Hematopoietic multipotent progenitor cell treated with erythropoietin and hydrocortisone succinate and interleukin-3 and kit ligand, for 15 days (in vitro differentiated cells): Measurements from ENCODE around the gene BLID.

Experiments
- DNase-seq: peaks from one replicate; pipeline ENCODE4 v3.0.0-alpha.2; 2015; ENCODE audit warnings: low spot score

Gene BLID

DNA sequence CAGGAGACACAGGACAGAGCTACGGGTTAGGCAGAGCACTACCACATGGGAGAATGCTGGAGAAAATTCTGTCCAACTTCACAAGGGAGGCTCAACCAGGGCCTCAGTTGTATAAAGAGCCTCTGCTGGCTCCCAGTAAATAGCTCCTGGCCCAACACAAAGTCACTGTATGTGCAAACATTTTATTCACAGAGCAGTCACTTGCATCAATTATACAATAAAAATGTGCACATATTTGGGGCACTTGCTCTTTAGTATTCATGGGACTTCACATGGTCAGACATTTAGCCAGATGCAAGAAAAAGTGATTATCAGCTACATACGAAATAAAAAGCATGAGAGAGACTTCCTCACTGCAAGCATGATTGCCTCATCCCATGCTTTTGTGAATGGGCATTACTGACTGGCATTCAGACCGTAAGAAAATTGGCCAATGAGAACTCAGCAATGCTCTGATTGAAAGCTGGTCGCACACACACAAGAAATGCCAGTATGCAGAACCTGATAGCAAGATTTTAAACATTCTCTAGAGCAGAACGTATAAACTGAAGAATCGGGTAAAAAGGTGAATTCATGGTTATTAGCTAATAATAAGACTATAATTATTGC is 39.4 kb downstream of the BLID start:
- no peak for DNase-seq

DNA sequence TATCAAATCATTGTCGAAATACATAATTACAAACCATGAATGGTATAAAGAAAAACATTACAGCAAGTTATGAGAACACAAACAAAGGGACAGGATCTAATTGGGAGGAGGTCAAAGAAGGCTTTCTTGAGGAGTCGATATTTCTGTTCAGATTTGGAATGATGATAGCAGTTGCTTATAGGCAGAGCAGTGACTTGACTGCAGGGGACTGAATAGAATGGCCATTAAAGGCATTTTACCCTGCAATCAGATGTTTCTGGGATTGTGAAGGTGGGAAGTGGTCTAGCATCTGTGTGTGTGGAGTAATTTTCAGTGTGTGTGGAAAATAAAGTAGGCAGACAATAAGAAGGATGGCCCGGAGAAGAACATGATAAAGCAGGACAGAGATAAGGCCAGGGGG is 41.0 kb downstream of the BLID start:
- DNase-seq = no peak

DNA sequence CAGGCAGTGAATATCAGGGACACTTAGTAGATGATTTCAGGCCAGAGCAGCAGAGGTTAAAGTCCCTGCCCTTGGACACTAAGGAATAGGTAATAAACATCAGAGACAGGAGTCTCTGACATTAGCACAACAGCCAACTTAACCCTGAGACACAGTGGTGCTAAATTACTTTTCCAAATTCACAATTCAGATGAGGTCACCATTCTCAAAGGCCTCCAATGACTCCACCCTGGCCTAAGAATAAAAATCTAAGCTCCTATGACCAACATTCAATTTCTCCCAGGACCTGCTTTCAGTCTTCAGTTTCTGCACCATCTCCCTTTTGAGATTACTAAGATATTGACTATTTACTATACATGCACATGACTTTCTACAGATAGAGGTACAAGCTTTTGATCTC is 42.0 kb downstream of the BLID start:
- DNase-seq = no peak

DNA sequence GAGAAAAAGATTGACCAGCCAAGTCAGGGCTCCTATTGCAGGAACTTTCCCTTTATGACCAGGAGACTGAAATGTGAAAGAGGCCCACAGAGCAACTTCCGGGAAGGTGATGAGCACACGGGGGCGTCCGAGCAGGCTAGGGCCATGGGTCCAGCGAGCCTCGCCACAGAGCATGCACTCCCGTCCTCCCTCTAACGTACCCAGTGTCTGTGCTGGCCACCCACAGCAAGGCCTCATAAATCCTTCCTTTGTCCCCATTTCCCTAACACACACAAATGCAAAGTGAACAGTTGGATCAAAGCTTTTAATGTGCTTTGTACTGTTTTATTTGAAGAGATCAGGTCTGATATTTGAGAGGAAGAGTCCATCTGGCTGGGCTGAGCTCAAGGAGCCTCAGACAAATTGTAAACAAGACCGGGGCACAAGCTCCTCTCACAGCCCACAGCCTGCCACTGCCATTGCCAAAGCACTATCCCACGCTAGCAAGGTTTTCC is 44.3 kb downstream of the BLID start:
- DNase-seq = no peak

DNA sequence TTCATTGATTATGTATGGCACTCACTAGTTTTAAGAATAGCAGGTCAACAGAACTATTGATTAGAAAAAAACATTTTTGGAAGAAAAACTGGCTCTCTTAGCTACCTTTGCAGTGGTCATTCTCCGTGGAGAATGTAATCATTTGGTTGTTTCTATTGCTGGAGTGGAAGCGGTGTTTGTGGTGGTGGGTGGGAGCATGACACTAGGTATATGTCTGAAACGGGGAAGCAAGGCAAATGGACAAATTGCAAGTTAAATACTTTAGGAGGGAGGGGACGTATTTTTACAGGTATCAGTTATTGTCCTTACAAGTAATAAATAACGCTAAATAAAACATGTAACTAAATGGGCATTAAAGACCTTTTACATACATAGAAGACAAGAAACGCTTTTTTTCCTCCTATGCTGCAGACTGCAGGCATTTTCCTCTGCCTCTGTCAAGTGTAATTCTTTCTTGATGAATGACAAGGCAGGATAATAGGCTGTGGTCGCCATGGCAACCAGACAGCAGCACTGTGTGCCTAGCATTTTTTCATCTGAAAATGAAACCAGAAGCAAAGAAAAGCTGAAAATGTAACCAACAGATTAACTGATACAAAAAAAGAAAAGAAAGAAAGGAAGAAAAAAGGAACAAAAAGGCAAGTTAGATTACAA is 46.2 kb downstream of the BLID start:
- DNase-seq = no peak

DNA sequence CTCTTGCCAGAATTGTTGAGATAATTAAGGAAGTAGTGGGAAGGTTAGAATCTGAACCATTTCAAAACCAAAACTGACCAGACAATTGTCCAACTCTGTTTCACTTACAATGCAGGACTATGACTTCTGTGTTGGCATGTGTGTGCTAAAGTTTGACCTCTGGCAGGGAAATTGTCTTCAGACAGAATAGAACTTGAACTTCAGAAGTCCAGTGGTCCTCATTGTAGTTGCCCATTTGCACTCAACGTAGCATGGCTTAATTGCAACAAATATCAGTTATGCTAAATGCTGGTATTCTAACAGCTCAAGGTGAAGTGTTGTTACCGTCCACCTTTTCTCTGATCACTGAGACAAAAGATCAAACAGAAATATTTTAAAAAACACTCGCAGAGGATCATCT is 47.2 kb downstream of the BLID start:
- DNase-seq = no peak

DNA sequence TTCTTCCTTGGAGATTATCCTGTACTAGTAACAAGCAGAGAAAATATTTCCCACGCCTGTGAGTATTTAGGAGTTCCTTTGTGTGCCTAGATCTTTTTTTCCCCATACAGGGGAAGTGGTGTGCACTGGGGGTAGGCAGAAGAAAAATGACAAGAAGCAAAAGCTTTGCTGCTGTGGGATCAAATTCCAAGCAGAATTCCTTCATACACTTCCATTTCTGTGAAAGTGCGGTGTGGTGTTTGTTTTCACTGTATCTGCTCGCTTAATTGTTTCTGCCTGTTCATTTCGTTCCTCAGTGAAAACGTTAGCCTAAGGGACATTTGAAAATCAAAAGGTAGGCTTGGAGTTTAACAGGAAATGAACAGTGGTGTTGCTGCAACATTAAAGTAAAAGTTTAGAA is 47.9 kb downstream of the BLID start:
- DNase-seq = no peak
